DMS153 treated with DMSO at 0.1 percent for 48 hours (cell line): Measurements from ENCODE around the gene PHOX2A.
A peak's percentile ranks its signal among the peaks of the same experiment; 100 is the strongest.

ENCODE experiments used
- DNase-seq: peaks from one replicate; lab custom pipeline; 2025; ENCODE audit not compliant: unreplicated experiment; lab: John Stamatoyannopoulos, UW

The PHOX2A gene

GRCh38 chr11:72235351-72236057 lies 8.5 kb downstream of the PHOX2A start:
- DNase-seq: no peak

- DNase-seq: no peak
These were observed 9.1 kb downstream of the PHOX2A start for GRCh38 chr11:72234920-72235319.

- DNase-seq: no peak
These were observed 9.5 kb downstream of the PHOX2A start for GRCh38 chr11:72234514-72234830.

GRCh38 chr11:72233773-72234513 lies 10.0 kb downstream of the PHOX2A start:
- DNase-seq: no peak

- no peak for DNase-seq
These were observed 10.8 kb downstream of the PHOX2A start for GRCh38 chr11:72233056-72233772.

- no peak for DNase-seq
These were observed 11.5 kb downstream of the PHOX2A start for GRCh38 chr11:72232260-72233055.

GRCh38 chr11:72231396-72232259 lies 12.3 kb downstream of the PHOX2A start:
- no peak for DNase-seq

GRCh38 chr11:72230764-72231365 lies 13.1 kb downstream of the PHOX2A start:
- no peak for DNase-seq

- DNase-seq: no peak
These were observed 13.8 kb downstream of the PHOX2A start for GRCh38 chr11:72229925-72230763.

- no peak for DNase-seq
These were observed 14.5 kb downstream of the PHOX2A start for GRCh38 chr11:72229336-72229924.

GRCh38 chr11:72228844-72229231 lies 15.1 kb downstream of the PHOX2A start:
- no peak for DNase-seq

- no peak for DNase-seq
These were observed 15.6 kb downstream of the PHOX2A start for GRCh38 chr11:72228229-72228843.

- peak; percentile 65 for DNase-seq
These were observed 16.4 kb downstream of the PHOX2A start for GRCh38 chr11:72227316-72228228.

GRCh38 chr11:72226701-72227100 lies 17.3 kb downstream of the PHOX2A start:
- no peak for DNase-seq

GRCh38 chr11:72225411-72225951 lies 18.5 kb downstream of the PHOX2A start:
- no peak for DNase-seq

GRCh38 chr11:72224564-72225410 lies 19.2 kb downstream of the PHOX2A start, which contains the start of gene INPPL1:
Gene INPPL1 (plus strand): TSS chr11:72224767. CDS start chr11:72224985, 218 bp downstream.
- DNase-seq: no peak
